ENCODE measurements around the gene THBS3. TPM values are rescaled to one million over a fixed set of nuclear protein-coding genes. Genes with fewer than 3 reads are reported as not detected.

THBS3 gene
- total and polyA plus RNA-seq, 9 of the 15 experiments (the other 6 are each of a cell fraction or from before 2014, with no cell fraction given) = 0.59 to 8.3 (median 3.2) TPM

- TF ChIP-seq DDX20 (tag; IDR thresholded peaks at IDR 0.05; ENCODE audit: low read depth) = no peak
- peak; percentile 10 for TF ChIP-seq HDAC3 (IDR thresholded peaks at IDR 0.05; ENCODE audit: borderline replicate concordance, partially characterized antibody)
- no peak for TF ChIP-seq ZC3H4 (CRISPR knock-in tag; IDR thresholded peaks at IDR 0.05; ENCODE audit: borderline replicate concordance)
- TF ChIP-seq ZNF764 (CRISPR knock-in tag; IDR thresholded peaks at IDR 0.05; ENCODE audit: low read depth) = no peak
- no peak for TF ChIP-seq ARHGAP35 (IDR thresholded peaks at IDR 0.05; ENCODE audit: partially characterized antibody)
- TF ChIP-seq, protein P1, sequence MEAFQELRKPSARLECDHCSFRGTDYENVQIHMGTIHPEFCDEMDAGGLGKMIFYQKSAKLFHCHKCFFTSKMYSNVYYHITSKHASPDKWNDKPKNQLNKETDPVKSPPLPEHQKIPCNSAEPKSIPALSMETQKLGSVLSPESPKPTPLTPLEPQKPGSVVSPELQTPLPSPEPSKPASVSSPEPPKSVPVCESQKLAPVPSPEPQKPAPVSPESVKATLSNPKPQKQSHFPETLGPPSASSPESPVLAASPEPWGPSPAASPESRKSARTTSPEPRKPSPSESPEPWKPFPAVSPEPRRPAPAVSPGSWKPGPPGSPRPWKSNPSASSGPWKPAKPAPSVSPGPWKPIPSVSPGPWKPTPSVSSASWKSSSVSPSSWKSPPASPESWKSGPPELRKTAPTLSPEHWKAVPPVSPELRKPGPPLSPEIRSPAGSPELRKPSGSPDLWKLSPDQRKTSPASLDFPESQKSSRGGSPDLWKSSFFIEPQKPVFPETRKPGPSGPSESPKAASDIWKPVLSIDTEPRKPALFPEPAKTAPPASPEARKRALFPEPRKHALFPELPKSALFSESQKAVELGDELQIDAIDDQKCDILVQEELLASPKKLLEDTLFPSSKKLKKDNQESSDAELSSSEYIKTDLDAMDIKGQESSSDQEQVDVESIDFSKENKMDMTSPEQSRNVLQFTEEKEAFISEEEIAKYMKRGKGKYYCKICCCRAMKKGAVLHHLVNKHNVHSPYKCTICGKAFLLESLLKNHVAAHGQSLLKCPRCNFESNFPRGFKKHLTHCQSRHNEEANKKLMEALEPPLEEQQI (IDR thresholded peaks at IDR 0.05) = no peak
- 0 out of 2 replicates have a peak, but pooled peaks have one; percentile 21 for TF ChIP-seq NFIC (IDR thresholded peaks at IDR 0.05)
- no peak for TF ChIP-seq ZNF561 (CRISPR knock-in tag; conservative IDR thresholded peaks at IDR 0.05)
- no peak for TF ChIP-seq ZBTB8A (IDR thresholded peaks at IDR 0.05; ENCODE audit: partially characterized antibody)
- no peak for TF ChIP-seq FOXJ2 (tag; IDR thresholded peaks at IDR 0.05)
- no peak for TF ChIP-seq PTBP1 (IDR thresholded peaks at IDR 0.05; ENCODE audit: low read depth, low read length)
- peak; percentile 26 for TF ChIP-seq TAF9B (IDR thresholded peaks at IDR 0.05; ENCODE audit: partially characterized antibody)
- TF ChIP-seq MYC (IDR thresholded peaks at IDR 0.05; ENCODE audit: low read depth, low read length) = peak; percentile 9; the same call in 1 of the 2 replicates
- TF ChIP-seq MYC (CRISPR knock-in tag; IDR thresholded peaks at IDR 0.05; ENCODE audit: borderline replicate concordance, low read depth) = peak; percentile 73; the same call in 1 of the 2 replicates
- peak; percentile 69; the same call in 1 of the 2 replicates for TF ChIP-seq THAP7 (CRISPR knock-in tag; IDR thresholded peaks at IDR 0.05)
- peak; percentile 84 for TF ChIP-seq CHD1 (IDR thresholded peaks at IDR 0.05; ENCODE audit: low read length)
- TF ChIP-seq CSDE1 (IDR thresholded peaks at IDR 0.05) = 0 out of 4 replicates have a peak, but pooled peaks of 1 of the 2 experiments have one; percentile 47
- TF ChIP-seq ZNF165 (CRISPR knock-in tag; IDR thresholded peaks at IDR 0.05; ENCODE audit: borderline replicate concordance) = no peak
- TF ChIP-seq, protein P2, sequence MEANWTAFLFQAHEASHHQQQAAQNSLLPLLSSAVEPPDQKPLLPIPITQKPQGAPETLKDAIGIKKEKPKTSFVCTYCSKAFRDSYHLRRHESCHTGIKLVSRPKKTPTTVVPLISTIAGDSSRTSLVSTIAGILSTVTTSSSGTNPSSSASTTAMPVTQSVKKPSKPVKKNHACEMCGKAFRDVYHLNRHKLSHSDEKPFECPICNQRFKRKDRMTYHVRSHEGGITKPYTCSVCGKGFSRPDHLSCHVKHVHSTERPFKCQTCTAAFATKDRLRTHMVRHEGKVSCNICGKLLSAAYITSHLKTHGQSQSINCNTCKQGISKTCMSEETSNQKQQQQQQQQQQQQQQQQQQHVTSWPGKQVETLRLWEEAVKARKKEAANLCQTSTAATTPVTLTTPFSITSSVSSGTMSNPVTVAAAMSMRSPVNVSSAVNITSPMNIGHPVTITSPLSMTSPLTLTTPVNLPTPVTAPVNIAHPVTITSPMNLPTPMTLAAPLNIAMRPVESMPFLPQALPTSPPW (CRISPR knock-in tag; IDR thresholded peaks at IDR 0.05) = no peak
- no peak for TF ChIP-seq ZNF583 (CRISPR knock-in tag; IDR thresholded peaks at IDR 0.05)
- TF ChIP-seq CBX5 (IDR thresholded peaks at IDR 0.05; ENCODE audit: borderline replicate concordance, low read depth) = no peak
- TF ChIP-seq MNT (conservative IDR thresholded peaks at IDR 0.05) = peak in 1 of 2 experiments; percentile 82; a peak in 3 of 4 replicates
- no peak for TF ChIP-seq MCM5 (IDR thresholded peaks at IDR 0.05; ENCODE audit: low read depth)
- TF ChIP-seq CBX3 (IDR thresholded peaks at IDR 0.05; ENCODE audit: borderline replicate concordance in 1 of 2, low read length in 2 of 2) = peak in 1 of 2 experiments; percentile 44; a peak in 1 of 3 replicates
- TF ChIP-seq ZNF124 (CRISPR knock-in tag; IDR thresholded peaks at IDR 0.05) = no peak
Measured at GRCh38 chr1:155226910-155227260, 19.2 kb upstream of the THBS3 start (continued).
